Adipocyte (in vitro differentiated cells): ENCODE data around the gene QARS1.

ENCODE experiments used
- DNase-seq: peaks from one replicate; pipeline ENCODE4 v3.0.0-alpha.2; 2015; ENCODE audit warnings: low read depth
- H3K27me3 ChIP-seq: replicated peaks from 2 replicates; pipeline ENCODE4 v1.7.0; 2013; ENCODE audit warnings: mild to moderate bottlenecking, low read length, moderate library complexity; ENCODE audit not compliant: control insufficient read depth, insufficient read depth
- H3K36me3 ChIP-seq: 2 replicates; pipeline ENCODE4 v1.7.0; 2013; ENCODE audit warnings: low read length, mild to moderate bottlenecking, moderate library complexity; ENCODE audit not compliant: control insufficient read depth, insufficient read depth, severe bottlenecking
- H3K4me1 ChIP-seq: 2 replicates; pipeline ENCODE4 v1.7.0; 2013; ENCODE audit warnings: mild to moderate bottlenecking, low read length, moderate library complexity; ENCODE audit not compliant: control insufficient read depth, insufficient read depth
- H3K4me3 ChIP-seq: 2 replicates; pipeline ENCODE4 v1.7.0; 2013; ENCODE audit warnings: mild to moderate bottlenecking, low read length, moderate library complexity
- H3K9ac ChIP-seq: 2 replicates; pipeline ENCODE4 v1.7.0; 2013; ENCODE audit warnings: mild to moderate bottlenecking, low read length, moderate library complexity
- H3K9me3 ChIP-seq: 2 replicates; pipeline ENCODE4 v1.7.0; 2013; ENCODE audit warnings: mild to moderate bottlenecking, low read length, moderate library complexity; ENCODE audit not compliant: control insufficient read depth

The QARS1 gene

GRCh38 chr3:49092938-49093852 is 11.4 kb downstream of the QARS1 start:
- Histone ChIP-seq H3K27me3 (no peaks in the 10 kb centered on the region), H3K9ac (peak overlapping the region; percentile 98), H3K36me3 (peaks cover 22% of the 10 kb centered on the region), H3K4me1 (peaks cover 35% of the 10 kb centered on the region), H3K4me3 (peak overlapping the region; percentile 99), H3K9me3 (no peaks in the 10 kb centered on the region)
- DNase-seq, result peak; percentile 89

GRCh38 chr3:49081429-49081828 is 23.1 kb downstream of the QARS1 start:
- Histone ChIP-seq H3K9me3 (no peaks in the 10 kb centered on the region), H3K9ac (no peak overlapping the region), H3K4me1 (no peaks in the 10 kb centered on the region), H3K36me3 (peaks cover 19% of the 10 kb centered on the region), H3K27me3 (no peaks in the 10 kb centered on the region), H3K4me3 (no peak overlapping the region)
- DNase-seq, result no peak

GRCh38 chr3:49079270-49079669 is 25.3 kb downstream of the QARS1 start:
- no peaks in the 10 kb centered on the region for H3K27me3 ChIP-seq
- H3K9ac ChIP-seq, result no peak overlapping the region
- H3K9me3 ChIP-seq, result no peaks in the 10 kb centered on the region
- no peak overlapping the region for H3K4me3 ChIP-seq
- no peaks in the 10 kb centered on the region for H3K4me1 ChIP-seq
- DNase-seq, result no peak
- peaks cover 40% of the 10 kb centered on the region for H3K36me3 ChIP-seq

- peaks cover 66% of the 10 kb centered on the region for H3K36me3 ChIP-seq
- no peak for DNase-seq
- no peak overlapping the region for H3K4me3 ChIP-seq
- no peaks in the 10 kb centered on the region for H3K9me3 ChIP-seq
- no peak overlapping the region for H3K9ac ChIP-seq
- H3K27me3 ChIP-seq, result no peaks in the 10 kb centered on the region
- H3K4me1 ChIP-seq, result no peaks in the 10 kb centered on the region
Measured at GRCh38 chr3:49076646-49077045, 27.9 kb downstream of the QARS1 start.

- Histone ChIP-seq H3K9me3 (no peaks in the 10 kb centered on the region), H3K4me3 (no peak overlapping the region), H3K4me1 (no peaks in the 10 kb centered on the region), H3K27me3 (no peaks in the 10 kb centered on the region), H3K36me3 (peaks cover 71% of the 10 kb centered on the region), H3K9ac (no peak overlapping the region)
- no peak for DNase-seq
Measured at GRCh38 chr3:49076116-49076515, 28.4 kb downstream of the QARS1 start.

GRCh38 chr3:49058011-49058410 is 46.5 kb downstream of the QARS1 start:
- Histone ChIP-seq H3K9ac (no peak overlapping the region), H3K4me3 (no peak overlapping the region), H3K9me3 (no peaks in the 10 kb centered on the region), H3K4me1 (peaks cover 13% of the 10 kb centered on the region), H3K36me3 (peaks cover 40% of the 10 kb centered on the region), H3K27me3 (no peaks in the 10 kb centered on the region)
- DNase-seq, result no peak

- peaks cover 18% of the 10 kb centered on the region for H3K4me1 ChIP-seq
- H3K36me3 ChIP-seq, result peaks cover 42% of the 10 kb centered on the region
- H3K9ac ChIP-seq, result no peak overlapping the region
- no peaks in the 10 kb centered on the region for H3K27me3 ChIP-seq
- H3K9me3 ChIP-seq, result no peaks in the 10 kb centered on the region
- DNase-seq, result no peak
- no peak overlapping the region for H3K4me3 ChIP-seq
Measured at GRCh38 chr3:49057268-49057667, 47.3 kb downstream of the QARS1 start.

- no peaks in the 10 kb centered on the region for H3K9me3 ChIP-seq
- no peak overlapping the region for H3K9ac ChIP-seq
- peaks cover 39% of the 10 kb centered on the region for H3K36me3 ChIP-seq
- peaks cover 40% of the 10 kb centered on the region for H3K4me1 ChIP-seq
- H3K27me3 ChIP-seq, result no peaks in the 10 kb centered on the region
- no peak for DNase-seq
- H3K4me3 ChIP-seq, result no peak overlapping the region
Measured at GRCh38 chr3:49054344-49054862, 50.2 kb downstream of the QARS1 start.

GRCh38 chr3:49053543-49053942 is 51.0 kb downstream of the QARS1 start:
- H3K9me3 ChIP-seq, result no peaks in the 10 kb centered on the region
- no peak overlapping the region for H3K9ac ChIP-seq
- H3K4me1 ChIP-seq, result peaks cover 45% of the 10 kb centered on the region
- H3K36me3 ChIP-seq, result peaks cover 39% of the 10 kb centered on the region
- no peak overlapping the region for H3K4me3 ChIP-seq
- no peak for DNase-seq
- no peaks in the 10 kb centered on the region for H3K27me3 ChIP-seq
